Calu3 (cell line): ENCODE measurements around the gene BRD4. TPM values are rescaled to one million over a fixed set of nuclear protein-coding genes. Genes with fewer than 3 reads are reported as not detected.

Experiments
- BruUV-seq: library from RNA; stranded (reverse); fragments of 400-500 nt; replicated peaks from 2 replicates; lab custom pipeline; 2021; lab: Mats Ljungman, UMichigan
- CTCF ChIA-PET: fragments of 300-600 bp; sonication (Branson Sonifier 250); formaldehyde crosslinking; loops from one replicate; lab custom pipeline; 2022; ENCODE audit warnings: antibody characterized with exemption; lab: Charles Lee
- DNase-seq: peaks from one replicate; pipeline ENCODE4 v3.0.0; 2022
- H3K27ac Mint-ChIP-seq: one replicate; pipeline ENCODE4 v1.8.0; 2022; ENCODE audit warnings: mixed read lengths; ENCODE audit not compliant: unreplicated experiment
- H3K27me3 Mint-ChIP-seq: one replicate; pipeline ENCODE4 v1.8.0; 2022; ENCODE audit warnings: mixed read lengths; ENCODE audit not compliant: unreplicated experiment
- H3K36me3 Mint-ChIP-seq: one replicate; pipeline ENCODE4 v1.8.0; 2022; ENCODE audit warnings: mild to moderate bottlenecking, moderate library complexity, mixed read lengths; ENCODE audit not compliant: insufficient read depth, unreplicated experiment
- H3K4me1 Mint-ChIP-seq: one replicate; pipeline ENCODE4 v1.8.0; 2022; ENCODE audit warnings: mild to moderate bottlenecking, low read depth, mixed read lengths; ENCODE audit not compliant: unreplicated experiment
- H3K4me3 Mint-ChIP-seq: one replicate; pipeline ENCODE4 v1.8.0; 2022; ENCODE audit warnings: mild to moderate bottlenecking, low read depth, moderate library complexity, mixed read lengths; ENCODE audit not compliant: unreplicated experiment
- H3K9me3 Mint-ChIP-seq: one replicate; pipeline ENCODE4 v1.8.0; 2022; ENCODE audit warnings: low read depth, mixed read lengths; ENCODE audit not compliant: unreplicated experiment
- CTCF ChIP-seq: fragments of 200-600 bp; IDR thresholded peaks from one replicate; pipeline ENCODE4 v1.8.0; 2022; ENCODE audit warnings: antibody characterized with exemption; ENCODE audit not compliant: unreplicated experiment
- intact Hi-C: fragments of 100-400 bp; cut with micrococcal nuclease; formaldehyde crosslinking; loops from one replicate; pipeline ENCODE4 v1.10.0; 2022; ENCODE audit not compliant: unreplicated experiment
- total RNA-seq: library from RNA; stranded (reverse); gene quantifications from 2 replicates; pipeline ENCODE4 v1.2.3, GENCODE V29; 2022

BRD4 gene
- total RNA-seq, 1 experiment from 2014 or later, result 93.9 TPM

- Mint-ChIP-seq H3K27ac (peak overlapping the region; percentile 64), H3K4me3 (no peak overlapping the region), H3K9me3 (no peaks in the 10 kb centered on the region), H3K4me1 (peaks cover 14% of the 10 kb centered on the region), H3K36me3 (peaks cover 48% of the 10 kb centered on the region), H3K27me3 (no peaks in the 10 kb centered on the region)
- intact Hi-C loops, result loop anchor here (5.0 kb wide), 1 partner anchor 75 kb away; no protein-coding TSS in a partner anchor
- CTCF ChIA-PET, result interaction anchor here (0.6 kb wide), 1 partner anchor 1666 kb away, joined by 6 read pairs; no protein-coding TSS in a partner anchor
- no peak for TF ChIP-seq CTCF
- BruUV-seq, result no TSS peak
- DNase-seq, result no peak
These were observed 79.8 kb downstream of the BRD4 start for GRCh38 chr19:15252398-15253018.

DNA sequence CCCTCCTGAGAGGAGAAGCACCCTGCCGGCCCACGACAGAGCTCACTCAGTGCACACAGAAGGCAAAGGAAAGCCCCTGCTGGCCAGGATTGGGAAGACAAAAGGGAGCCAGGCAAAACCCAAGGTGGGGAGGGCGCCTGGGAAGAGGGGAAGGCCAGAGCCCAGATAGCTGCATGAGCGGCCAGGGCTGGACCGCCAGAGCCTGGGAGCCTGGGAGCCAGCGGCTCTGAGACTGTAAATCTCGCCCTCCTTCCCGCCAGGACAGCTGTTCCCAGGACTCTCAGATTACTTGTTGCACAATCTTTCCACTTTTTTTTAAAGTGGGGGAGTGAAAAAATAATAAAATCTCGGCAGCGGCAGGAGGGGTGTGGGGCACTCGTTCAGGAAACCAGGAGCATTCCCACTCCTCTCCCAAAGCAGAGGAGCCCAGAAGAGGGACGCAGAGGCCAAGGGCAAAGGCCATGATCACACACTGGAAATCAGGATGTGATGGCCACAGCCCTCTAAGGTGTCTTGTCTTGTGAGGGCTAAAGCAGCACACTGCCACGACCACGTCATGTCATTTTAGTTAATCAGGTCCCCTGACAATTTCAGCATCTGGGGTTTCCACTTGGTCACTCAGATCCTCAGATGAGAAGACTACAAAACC, 80.5 kb downstream of the BRD4 start:
- Mint-ChIP-seq H3K4me1 (peaks cover 14% of the 10 kb centered on the region), H3K4me3 (no peak overlapping the region), H3K27ac (peak overlapping the region; percentile 64), H3K9me3 (no peaks in the 10 kb centered on the region), H3K27me3 (no peaks in the 10 kb centered on the region), H3K36me3 (peaks cover 45% of the 10 kb centered on the region)
- intact Hi-C loops, result loop anchor here (5.0 kb wide), 1 partner anchor 75 kb away; no protein-coding TSS in a partner anchor
- BruUV-seq, result no TSS peak
- no peak for TF ChIP-seq CTCF
- CTCF ChIA-PET, result interaction anchor here (0.9 kb wide), 1 partner anchor 160 kb away, joined by 7 read pairs; no protein-coding TSS in a partner anchor
- peak; percentile 14 for DNase-seq

DNA sequence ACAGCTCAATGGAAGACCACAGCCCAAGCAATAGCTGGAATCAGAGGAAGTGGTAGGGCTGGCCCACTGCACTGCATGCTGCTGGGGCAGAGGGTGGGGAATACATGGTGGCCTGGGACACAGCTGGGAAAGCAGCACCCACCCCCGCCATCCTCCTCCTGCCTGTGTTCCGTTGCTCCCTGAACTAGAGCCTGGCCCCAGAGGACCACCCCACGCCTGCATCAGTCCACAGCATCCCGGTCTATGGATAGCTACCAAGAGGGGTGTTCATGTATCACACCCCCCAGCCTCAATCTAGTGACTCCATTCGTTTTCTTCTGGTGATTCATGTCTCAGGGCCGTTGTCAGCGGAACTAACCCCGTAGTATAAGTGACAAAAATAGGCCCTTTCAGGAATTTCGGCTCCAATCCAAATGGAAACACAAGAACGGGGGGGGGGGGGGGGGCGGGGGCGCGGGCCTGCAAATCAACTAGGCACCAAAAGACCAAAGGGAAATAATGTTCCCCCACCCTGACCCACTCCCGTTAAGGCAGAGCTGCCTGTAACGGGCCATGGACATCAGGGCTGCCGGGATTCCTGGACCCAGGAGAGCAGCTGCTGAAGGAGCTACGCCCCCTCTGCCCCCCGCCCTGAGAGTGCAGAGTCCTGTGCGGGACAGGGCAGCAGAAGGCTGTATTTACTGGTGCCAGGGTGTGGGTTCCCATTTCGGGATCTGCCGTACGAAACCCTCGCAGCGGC, 81.2 kb downstream of the BRD4 start:
- Mint-ChIP-seq H3K9me3 (no peaks in the 10 kb centered on the region), H3K36me3 (peaks cover 48% of the 10 kb centered on the region), H3K27ac (no peak overlapping the region), H3K4me1 (peaks cover 14% of the 10 kb centered on the region), H3K4me3 (no peak overlapping the region), H3K27me3 (no peaks in the 10 kb centered on the region)
- CTCF ChIA-PET, result interaction anchor here (0.9 kb wide), 1 partner anchor 159 kb away, joined by 7 read pairs; no protein-coding TSS in a partner anchor
- TF ChIP-seq CTCF, result no peak
- BruUV-seq, result no TSS peak
- DNase-seq, result no peak
- intact Hi-C loops, result loop anchor here (5.0 kb wide), 1 partner anchor 74 kb away; no protein-coding TSS in a partner anchor

GRCh38 chr19:15250640-15250993, 81.7 kb downstream of the BRD4 start:
- Mint-ChIP-seq H3K27ac (no peak overlapping the region), H3K36me3 (peaks cover 45% of the 10 kb centered on the region), H3K27me3 (no peaks in the 10 kb centered on the region), H3K9me3 (no peaks in the 10 kb centered on the region), H3K4me3 (no peak overlapping the region), H3K4me1 (peaks cover 14% of the 10 kb centered on the region)
- no peak for DNase-seq
- no TSS peak for BruUV-seq
- CTCF ChIA-PET, result no interaction called here
- no peak for TF ChIP-seq CTCF
- intact Hi-C loops, result loop anchor here (5.0 kb wide), 1 partner anchor 73 kb away; no protein-coding TSS in a partner anchor
